Smooth muscle cell (in vitro differentiated cells): ENCODE results near the gene DHODH. TPM values are rescaled to one million over a fixed set of nuclear protein-coding genes. Genes with fewer than 3 reads are reported as not detected.
"Not testable (repeated sequence)": the region's sequence is repeated elsewhere in the genome, so short reads cannot be mapped to it uniquely, and the experiment has no call there.

Experiments
- DNase-seq: peaks from one replicate; lab custom pipeline; 2025; ENCODE audit not compliant: unreplicated experiment; lab: John Stamatoyannopoulos, UW
- H2AFZ ChIP-seq: fragments of 200-600 bp; sonication (generic); 2 replicates; pipeline ENCODE4 v1.6.0; 2016; ENCODE audit warnings: antibody characterized with exemption, low read depth, mild to moderate bottlenecking
- H3F3A ChIP-seq: fragments of 200-600 bp; sonication (generic); 2 replicates; pipeline ENCODE4 v1.6.0; 2017; ENCODE audit warnings: antibody characterized with exemption, low read depth
- H3K27ac ChIP-seq: fragments of 200-600 bp; sonication (generic); 2 replicates; pipeline ENCODE4 v1.5.1; 2016; ENCODE audit warnings: low read depth, mild to moderate bottlenecking
- H3K27me3 ChIP-seq: fragments of 200-600 bp; sonication (generic); 2 replicates; pipeline ENCODE4 v1.6.1; 2016; ENCODE audit warnings: low read depth, mild to moderate bottlenecking
- H3K36me3 ChIP-seq: fragments of 200-600 bp; sonication (generic); 2 replicates; pipeline ENCODE4 v1.5.1; 2016; ENCODE audit warnings: low read depth
- H3K4me1 ChIP-seq: fragments of 200-600 bp; sonication (generic); 2 replicates; pipeline ENCODE4 v1.5.1; 2016; ENCODE audit warnings: low read depth
- H3K4me2 ChIP-seq: fragments of 200-600 bp; sonication (generic); 2 replicates; pipeline ENCODE4 v1.6.0; 2016; ENCODE audit warnings: mild to moderate bottlenecking
- H3K4me3 ChIP-seq: fragments of 200-600 bp; sonication (generic); 2 replicates; pipeline ENCODE4 v1.5.1; 2016; ENCODE audit warnings: mild to moderate bottlenecking
- H3K79me2 ChIP-seq: fragments of 200-600 bp; sonication (generic); 2 replicates; pipeline ENCODE4 v1.6.0; 2016; ENCODE audit warnings: low read depth, mild to moderate bottlenecking
- H3K9ac ChIP-seq: fragments of 200-600 bp; sonication (generic); 2 replicates; pipeline ENCODE4 v1.6.0; 2016; ENCODE audit warnings: low read depth
- H3K9me3 ChIP-seq: fragments of 200-600 bp; sonication (generic); replicated peaks from 2 replicates; pipeline ENCODE4 v1.5.1; 2016; ENCODE audit warnings: low read depth
- H4K20me1 ChIP-seq: fragments of 200-600 bp; sonication (generic); 2 replicates; pipeline ENCODE4 v1.6.0; 2016; ENCODE audit warnings: low read depth
- WGBS: methylation state at CpG from one replicate; pipeline ENCODE4 v1.1.7; 2016; ENCODE audit warnings: low lambda C conversion rate; 5-methylcytosine and 5-hydroxymethylcytosine counted together
- polyA plus RNA-seq: library from polyadenylated mRNA; unstranded; fragments of >200 nt; fragmentation: Nextera tagmentation; extraction: Ambion mirVana; gene quantifications from 2 replicates; pipeline ENCODE4 v1.2.1, GENCODE V29; 2016
- small RNA-seq: library from RNA; depleted of rRNA; stranded (forward); fragments of <200 nt; gene quantifications from one replicate; pipeline ENCODE3, GENCODE V24; 2014
- total RNA-seq: library from RNA; depleted of rRNA; stranded (reverse); fragments of >200 nt; gene quantifications from 2 replicates; pipeline ENCODE4 v1.2.3, GENCODE V29; 2014
- TF ChIP-seq, protein P1 (sequence below): fragments of 200-600 bp; sonication (generic); IDR thresholded peaks from 2 replicates; pipeline ENCODE4 v1.5.1; 2017; ENCODE audit warnings: borderline replicate concordance, mild to moderate bottlenecking, antibody characterized with exemption; ENCODE audit not compliant: insufficient read depth, poor library complexity, severe bottlenecking

Gene DHODH
- total and polyA plus RNA-seq, 2 experiments from 2014 or later: 5.0 to 6.2 TPM

DNA sequence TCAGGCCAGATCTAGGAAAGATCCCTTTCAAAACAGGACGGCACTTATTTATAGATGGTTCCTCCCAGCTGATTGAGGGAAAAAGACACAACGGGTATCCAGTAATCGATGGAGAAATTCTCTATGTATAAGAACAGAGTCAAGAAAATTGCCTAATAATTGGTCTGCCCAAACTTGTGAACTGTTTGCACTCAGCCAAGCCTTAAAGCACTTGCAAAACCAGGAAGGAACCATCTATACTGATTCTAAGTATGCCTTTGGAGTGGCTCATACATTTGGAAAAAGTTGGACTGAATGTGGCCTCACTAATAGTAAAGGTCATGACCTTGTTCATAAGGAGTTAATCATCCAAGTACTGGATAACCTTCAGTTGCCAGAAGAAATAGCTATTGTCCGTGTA is 60.4 kb downstream of the DHODH start:
- Histone ChIP-seq H3K9me3 (no peaks in the 10 kb centered on the region), H3K27ac (no peak overlapping the region), H3K79me2 (no peaks in the 10 kb centered on the region), H3K4me1 (peaks cover 9% of the 10 kb centered on the region), H3K27me3 (no peaks in the 10 kb centered on the region), H3K4me2 (no peak overlapping the region), H3K36me3 (no peaks in the 10 kb centered on the region), H3K9ac (no peak overlapping the region), H3F3A (no peaks in the 10 kb centered on the region), H2AFZ (no peak overlapping the region), H4K20me1 (no peaks in the 10 kb centered on the region), H3K4me3 (no peak overlapping the region)
- no peak for DNase-seq
- 97% methylated on average over 4 of the region's 4 CpGs for WGBS
- TF ChIP-seq, protein P1, sequence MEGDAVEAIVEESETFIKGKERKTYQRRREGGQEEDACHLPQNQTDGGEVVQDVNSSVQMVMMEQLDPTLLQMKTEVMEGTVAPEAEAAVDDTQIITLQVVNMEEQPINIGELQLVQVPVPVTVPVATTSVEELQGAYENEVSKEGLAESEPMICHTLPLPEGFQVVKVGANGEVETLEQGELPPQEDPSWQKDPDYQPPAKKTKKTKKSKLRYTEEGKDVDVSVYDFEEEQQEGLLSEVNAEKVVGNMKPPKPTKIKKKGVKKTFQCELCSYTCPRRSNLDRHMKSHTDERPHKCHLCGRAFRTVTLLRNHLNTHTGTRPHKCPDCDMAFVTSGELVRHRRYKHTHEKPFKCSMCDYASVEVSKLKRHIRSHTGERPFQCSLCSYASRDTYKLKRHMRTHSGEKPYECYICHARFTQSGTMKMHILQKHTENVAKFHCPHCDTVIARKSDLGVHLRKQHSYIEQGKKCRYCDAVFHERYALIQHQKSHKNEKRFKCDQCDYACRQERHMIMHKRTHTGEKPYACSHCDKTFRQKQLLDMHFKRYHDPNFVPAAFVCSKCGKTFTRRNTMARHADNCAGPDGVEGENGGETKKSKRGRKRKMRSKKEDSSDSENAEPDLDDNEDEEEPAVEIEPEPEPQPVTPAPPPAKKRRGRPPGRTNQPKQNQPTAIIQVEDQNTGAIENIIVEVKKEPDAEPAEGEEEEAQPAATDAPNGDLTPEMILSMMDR: no peak

DNA sequence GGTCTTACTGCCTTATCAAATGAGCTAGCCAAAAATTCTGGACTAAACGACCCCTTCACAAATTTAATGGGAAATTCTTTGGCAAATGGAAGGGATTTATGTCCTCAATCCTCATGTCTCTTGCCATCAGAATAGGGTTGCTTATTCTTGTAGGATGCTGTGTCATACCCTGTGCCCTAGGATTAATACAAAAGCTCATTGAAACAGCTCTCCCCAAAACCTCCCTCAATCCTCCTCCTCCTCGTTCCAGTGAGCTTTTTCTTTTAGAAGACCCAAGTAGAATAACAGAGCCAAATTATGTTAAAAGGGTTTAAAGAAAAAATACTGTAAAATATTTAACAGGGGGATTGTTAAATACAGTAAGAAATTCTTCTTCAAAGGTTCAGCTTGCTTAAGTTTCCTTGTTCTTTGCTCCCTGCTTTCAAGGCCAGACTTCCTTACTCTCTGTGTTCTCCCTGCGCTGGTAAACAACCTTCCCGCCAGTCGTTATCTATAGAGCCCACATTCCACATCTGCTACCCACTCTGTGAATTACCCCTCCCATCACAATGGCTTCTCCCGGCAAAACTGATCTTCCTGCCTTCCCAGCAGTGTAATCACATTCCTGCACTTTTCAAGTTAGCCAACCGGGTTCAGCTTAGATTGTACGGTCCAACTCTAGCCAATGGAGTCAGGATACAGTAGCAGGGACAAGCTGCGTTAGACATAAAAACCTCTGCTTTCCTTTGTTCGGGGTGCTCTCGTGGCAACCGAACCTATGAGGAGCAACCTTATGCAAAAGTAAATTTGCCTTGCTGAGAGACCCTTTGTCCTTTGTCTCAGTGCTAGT is 64.2 kb downstream of the DHODH start:
- TF ChIP-seq, protein P1: no peak
- no peaks in the 10 kb centered on the region for H3K36me3 ChIP-seq
- peaks cover 9% of the 10 kb centered on the region for H3K4me1 ChIP-seq
- no peaks in the 10 kb centered on the region for H3K79me2 ChIP-seq
- no peaks in the 10 kb centered on the region for H3K9me3 ChIP-seq
- peak overlapping the region; percentile 31 for H3K4me3 ChIP-seq
- WGBS: 40% methylated on average over 12 of the region's 12 CpGs
- H3K27ac ChIP-seq: peak overlapping the region; percentile 4
- H3K4me2 ChIP-seq: peak overlapping the region; percentile 61
- peak overlapping the region; percentile 86 for H2AFZ ChIP-seq
- DNase-seq: no peak
- H3F3A ChIP-seq: no peaks in the 10 kb centered on the region
- no peaks in the 10 kb centered on the region for H3K27me3 ChIP-seq
- no peaks in the 10 kb centered on the region for H4K20me1 ChIP-seq
- H3K9ac ChIP-seq: no peak overlapping the region

DNA sequence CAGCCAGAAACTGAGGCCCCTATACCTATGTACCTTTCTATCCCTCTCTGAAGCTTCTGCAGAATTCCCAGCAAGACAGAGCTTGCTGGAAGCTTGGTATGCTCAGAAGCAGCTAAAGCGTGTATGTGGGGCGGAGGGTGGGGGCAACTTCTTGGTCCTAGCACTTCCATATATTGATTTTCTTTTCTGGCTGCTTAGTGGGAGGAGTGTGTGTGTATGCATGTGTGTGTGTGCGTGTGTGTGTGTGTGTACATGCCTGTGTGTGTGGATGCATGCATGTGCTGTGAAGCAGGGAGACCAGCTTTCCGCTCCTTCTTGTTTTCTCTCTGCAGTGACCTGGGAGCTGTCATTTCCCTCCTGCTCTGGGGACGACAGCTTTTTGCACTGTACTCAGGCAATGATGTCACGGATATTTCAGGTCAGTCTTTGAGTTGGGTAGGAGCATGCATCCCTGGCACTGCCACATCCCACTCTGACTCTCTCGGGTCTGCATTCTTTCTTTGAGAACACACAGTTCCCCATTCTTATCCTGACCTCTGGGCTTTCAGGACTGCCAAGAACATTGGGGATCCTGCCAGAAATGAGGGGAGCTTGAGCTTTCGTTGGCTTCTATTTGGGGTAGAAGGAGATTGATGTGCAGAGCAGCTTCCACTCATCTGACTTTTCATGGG is 65.2 kb downstream of the DHODH start:
- Histone ChIP-seq H3K36me3 (no peaks in the 10 kb centered on the region), H3K9ac (no peak overlapping the region), H3K79me2 (no peaks in the 10 kb centered on the region), H3K27ac (no peak overlapping the region), H3K9me3 (no peaks in the 10 kb centered on the region), H3K4me1 (peaks cover 9% of the 10 kb centered on the region), H3K27me3 (no peaks in the 10 kb centered on the region), H2AFZ (no peak overlapping the region), H3K4me2 (no peak overlapping the region), H3K4me3 (no peak overlapping the region), H4K20me1 (no peaks in the 10 kb centered on the region), H3F3A (no peaks in the 10 kb centered on the region)
- DNase-seq: no peak
- 91% methylated on average over 8 of the region's 8 CpGs for WGBS
- TF ChIP-seq, protein P1: no peak

DNA sequence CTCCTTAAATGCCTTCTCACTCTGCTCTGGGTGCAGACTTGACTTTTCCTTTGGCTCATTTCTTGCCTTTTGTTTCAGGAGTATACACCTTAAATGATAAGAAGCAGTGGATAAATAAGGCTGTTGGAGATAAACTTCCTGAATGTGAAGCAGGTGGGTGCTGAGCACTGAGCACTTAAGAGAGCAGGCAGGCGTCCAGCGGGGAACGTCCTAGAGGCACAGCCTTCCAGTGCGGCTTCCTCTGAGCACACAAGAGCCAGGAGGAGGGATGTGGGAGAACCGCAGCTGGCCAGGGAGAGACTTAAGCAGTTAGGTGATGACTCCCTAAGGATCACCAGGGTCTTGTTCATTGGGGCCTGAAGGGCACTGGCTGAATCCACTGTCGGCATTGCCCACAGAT is 66.5 kb downstream of the DHODH start:
- H3K79me2 ChIP-seq, H3K4me1 ChIP-seq, H3K36me3 ChIP-seq, DNase-seq, H3K27ac ChIP-seq, H3F3A ChIP-seq, H2AFZ ChIP-seq, H4K20me1 ChIP-seq, H3K9me3 ChIP-seq, H3K4me2 ChIP-seq, H3K27me3 ChIP-seq, H3K9ac ChIP-seq, H3K4me3 ChIP-seq: not testable (repeated sequence)
- WGBS: 100% methylated on average over 2 of the region's 6 CpGs

Small RNA genes lying within 50 kb of the gene (small RNA-seq; reads per million reads assigned to genes)
- not detected for gene RPL39P31

Other genes with a start within 250 kb of the DHODH start
- gene AP1G1, start 199.9 kb upstream of the DHODH start, total RNA-seq: 84.4 and 90.3 TPM in 2 replicates
- 17.1 and 19.8 TPM in 2 replicates for gene AP1G1, start 199.9 kb upstream of the DHODH start, polyA plus RNA-seq
- gene ATXN1L, start 162.8 kb upstream of the DHODH start, total RNA-seq: 14.8 and 17.6 TPM in 2 replicates
- 6.7 and 7.4 TPM in 2 replicates for gene ATXN1L, start 162.8 kb upstream of the DHODH start, polyA plus RNA-seq
- gene ZNF821, start 124.6 kb upstream of the DHODH start, total RNA-seq: 12.0 and 25.4 TPM in 2 replicates
- gene ZNF821, start 124.6 kb upstream of the DHODH start, polyA plus RNA-seq: 17.5 and 17.8 TPM in 2 replicates
- gene IST1, start 113.2 kb upstream of the DHODH start, total RNA-seq: 220 and 247 TPM in 2 replicates
- 125 and 148 TPM in 2 replicates for gene IST1, start 113.2 kb upstream of the DHODH start, polyA plus RNA-seq
- 0.09 TPM in 1 of 2 replicates, not detected in the other for gene PKD1L3, start 8.3 kb upstream of the DHODH start, total RNA-seq
- 0.09 TPM in 1 of 2 replicates, not detected in the other for gene PKD1L3, start 8.3 kb upstream of the DHODH start, polyA plus RNA-seq
- gene HP, start 45.8 kb downstream of the DHODH start, total RNA-seq: not detected in 2 replicates
- gene HP, start 45.8 kb downstream of the DHODH start, polyA plus RNA-seq: 0.33 and 0.52 TPM in 2 replicates
- 0.18 TPM in 1 of 2 replicates, not detected in the other for gene HPR, start 54.5 kb downstream of the DHODH start, total RNA-seq
- not detected in 2 replicates for gene HPR, start 54.5 kb downstream of the DHODH start, polyA plus RNA-seq
- 6.4 and 8.4 TPM in 2 replicates for gene TXNL4B, start 84.9 kb downstream of the DHODH start, total RNA-seq
- gene TXNL4B, start 84.9 kb downstream of the DHODH start, polyA plus RNA-seq: 10.5 and 11.0 TPM in 2 replicates
- gene DHX38, start 85.1 kb downstream of the DHODH start, total RNA-seq: 30.8 and 35.6 TPM in 2 replicates
- gene DHX38, start 85.1 kb downstream of the DHODH start, polyA plus RNA-seq: 45.4 and 67.2 TPM in 2 replicates
- 0.09 and 0.31 TPM in 2 replicates for gene PMFBP1, start 163.4 kb downstream of the DHODH start, total RNA-seq
- 0.80 and 0.95 TPM in 2 replicates for gene PMFBP1, start 163.4 kb downstream of the DHODH start, polyA plus RNA-seq